Measurements from ENCODE around the gene LRMDA.

The LRMDA gene

DNA sequence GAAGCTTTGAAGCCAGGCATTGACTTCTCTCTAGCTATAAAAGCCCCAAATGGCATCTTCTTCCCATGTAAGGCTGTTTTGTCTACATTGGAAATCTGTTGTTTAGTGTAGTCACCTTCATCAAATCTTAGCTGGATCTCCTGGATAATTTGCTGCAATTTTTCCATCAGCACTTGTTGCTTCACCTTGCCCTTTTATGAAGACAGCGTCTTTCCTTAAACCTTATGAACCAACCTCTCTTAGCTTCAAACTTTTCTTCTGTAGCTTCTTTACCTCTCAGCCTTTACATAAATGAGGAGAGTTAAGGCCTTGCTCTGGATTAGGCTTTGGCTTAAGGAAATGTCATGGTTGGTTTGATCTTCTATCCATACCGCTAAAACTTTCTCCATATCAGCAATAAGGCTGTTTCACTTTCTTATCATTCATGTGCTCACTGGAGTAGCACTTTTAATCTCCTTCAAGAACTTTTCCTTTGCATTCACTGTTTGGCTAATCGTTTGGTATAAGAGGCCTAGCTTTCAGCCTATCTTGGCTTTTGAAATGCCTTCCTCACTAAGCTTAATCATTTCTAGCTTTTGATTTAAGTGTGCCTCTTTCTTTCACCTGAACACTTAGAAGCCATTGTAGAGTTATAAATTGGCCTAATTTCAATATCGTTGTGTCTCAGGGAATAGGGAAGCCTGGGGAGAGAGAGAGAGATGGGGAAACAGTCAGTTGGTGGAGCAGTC lies 803.2 kb downstream of the LRMDA start:
- H3K9me3 ChIP-seq: no peaks in the 10 kb centered on the region
- in situ Hi-C loops (cut with MboI; ENCODE audit: low sequenced_read_pairs): no loop called here
- no peak for DNase-seq (ENCODE audit: low spot score in 2 of 2)
- peaks cover 27% of the 10 kb centered on the region for H3K27me3 ChIP-seq (ENCODE audit: low read depth)
- peaks cover 6% of the 10 kb centered on the region for H3K4me1 ChIP-seq
- H3K36me3 ChIP-seq (replicated peaks): no peaks in the 10 kb centered on the region
- H3K4me3 ChIP-seq: no peak overlapping the region

GRCh38 chr10:76236356-76236755 lies 804.9 kb downstream of the LRMDA start:
- peaks cover 6% of the 10 kb centered on the region for H3K4me1 ChIP-seq
- no peaks in the 10 kb centered on the region for H3K36me3 ChIP-seq (replicated peaks)
- H3K4me3 ChIP-seq: no peak overlapping the region
- no peaks in the 10 kb centered on the region for H3K9me3 ChIP-seq
- peaks cover 27% of the 10 kb centered on the region for H3K27me3 ChIP-seq (ENCODE audit: low read depth)
- no peak for DNase-seq (ENCODE audit: low spot score in 2 of 2)
- in situ Hi-C loops (cut with MboI; ENCODE audit: low sequenced_read_pairs): no loop called here

GRCh38 chr10:76242956-76243355 lies 811.5 kb downstream of the LRMDA start:
- Histone ChIP-seq H3K4me1 (no peaks in the 10 kb centered on the region), H3K27me3 (ENCODE audit: low read depth) (no peaks in the 10 kb centered on the region), H3K36me3 (replicated peaks) (no peaks in the 10 kb centered on the region), H3K9me3 (no peaks in the 10 kb centered on the region), H3K4me3 (no peak overlapping the region)
- DNase-seq (ENCODE audit: low spot score in 2 of 2): no peak
- in situ Hi-C loops (cut with MboI; ENCODE audit: low sequenced_read_pairs): no loop called here

GRCh38 chr10:76244061-76244686 lies 812.8 kb downstream of the LRMDA start:
- H3K9me3 ChIP-seq: no peaks in the 10 kb centered on the region
- H3K4me1 ChIP-seq: no peaks in the 10 kb centered on the region
- in situ Hi-C loops (cut with MboI; ENCODE audit: low sequenced_read_pairs): no loop called here
- no peak overlapping the region for H3K4me3 ChIP-seq
- DNase-seq (ENCODE audit: low spot score in 2 of 2): no peak
- H3K36me3 ChIP-seq (replicated peaks): no peaks in the 10 kb centered on the region
- H3K27me3 ChIP-seq (ENCODE audit: low read depth): no peaks in the 10 kb centered on the region

DNA sequence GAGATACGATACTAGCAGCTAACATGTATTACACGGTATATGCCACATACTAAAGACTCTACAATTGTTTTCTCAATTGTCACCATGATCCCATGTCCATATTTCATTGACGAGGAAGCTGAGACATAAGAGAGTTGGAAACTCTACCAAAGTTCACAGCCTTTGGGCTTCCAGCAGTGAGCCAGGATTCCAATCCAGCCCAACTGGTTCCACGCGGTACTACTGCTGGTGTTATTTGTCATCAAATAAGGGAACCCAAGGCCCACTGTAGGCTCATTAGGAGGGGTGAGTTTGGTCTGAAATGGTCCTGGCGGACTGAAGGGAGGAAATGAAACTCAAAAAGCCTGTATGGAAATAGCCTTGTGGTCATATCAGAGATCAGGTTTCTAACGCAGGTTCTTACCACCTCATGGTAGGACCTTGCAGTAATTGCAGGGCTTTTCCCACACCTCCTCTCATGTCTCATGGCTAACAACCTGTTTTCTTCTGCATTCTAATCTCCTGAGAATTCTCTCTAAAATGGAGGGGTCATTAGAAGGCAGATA lies 814.6 kb downstream of the LRMDA start:
- Histone ChIP-seq H3K4me3 (no peak overlapping the region), H3K36me3 (replicated peaks) (no peaks in the 10 kb centered on the region), H3K4me1 (no peaks in the 10 kb centered on the region), H3K9me3 (no peaks in the 10 kb centered on the region), H3K27me3 (ENCODE audit: low read depth) (no peaks in the 10 kb centered on the region)
- in situ Hi-C loops (cut with MboI; ENCODE audit: low sequenced_read_pairs): no loop called here
- DNase-seq (ENCODE audit: low spot score in 2 of 2): no peak

DNA sequence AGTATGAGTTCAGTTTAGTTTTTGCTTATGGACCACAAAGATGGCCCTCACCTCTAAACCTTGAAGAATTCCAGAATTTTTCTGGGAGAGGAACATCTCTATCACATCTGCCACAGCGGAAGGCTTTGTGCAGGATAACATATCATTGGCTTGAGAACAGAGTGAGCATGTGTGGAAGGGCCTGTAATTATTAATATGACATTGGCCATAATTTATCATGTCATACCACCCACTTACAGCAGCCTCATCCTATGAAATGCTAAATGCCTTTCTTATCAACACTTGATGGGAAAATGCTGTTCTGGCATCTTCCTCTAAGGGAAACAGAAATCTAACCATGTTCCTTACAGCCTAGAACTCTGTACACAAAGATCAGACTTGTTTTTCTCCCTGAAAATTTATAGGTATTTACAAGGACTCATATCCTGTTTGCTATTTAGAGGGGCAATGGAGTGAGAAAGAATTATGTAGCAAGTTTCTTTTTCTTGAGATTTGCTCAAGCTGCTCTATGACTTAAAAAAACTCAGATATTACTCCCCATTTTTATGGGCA lies 817.3 kb downstream of the LRMDA start:
- H3K4me3 ChIP-seq: no peak overlapping the region
- in situ Hi-C loops (cut with MboI; ENCODE audit: low sequenced_read_pairs): no loop called here
- DNase-seq (ENCODE audit: low spot score in 2 of 2): no peak
- H3K27me3 ChIP-seq (ENCODE audit: low read depth): no peaks in the 10 kb centered on the region
- H3K36me3 ChIP-seq (replicated peaks): no peaks in the 10 kb centered on the region
- no peaks in the 10 kb centered on the region for H3K9me3 ChIP-seq
- no peaks in the 10 kb centered on the region for H3K4me1 ChIP-seq

DNA sequence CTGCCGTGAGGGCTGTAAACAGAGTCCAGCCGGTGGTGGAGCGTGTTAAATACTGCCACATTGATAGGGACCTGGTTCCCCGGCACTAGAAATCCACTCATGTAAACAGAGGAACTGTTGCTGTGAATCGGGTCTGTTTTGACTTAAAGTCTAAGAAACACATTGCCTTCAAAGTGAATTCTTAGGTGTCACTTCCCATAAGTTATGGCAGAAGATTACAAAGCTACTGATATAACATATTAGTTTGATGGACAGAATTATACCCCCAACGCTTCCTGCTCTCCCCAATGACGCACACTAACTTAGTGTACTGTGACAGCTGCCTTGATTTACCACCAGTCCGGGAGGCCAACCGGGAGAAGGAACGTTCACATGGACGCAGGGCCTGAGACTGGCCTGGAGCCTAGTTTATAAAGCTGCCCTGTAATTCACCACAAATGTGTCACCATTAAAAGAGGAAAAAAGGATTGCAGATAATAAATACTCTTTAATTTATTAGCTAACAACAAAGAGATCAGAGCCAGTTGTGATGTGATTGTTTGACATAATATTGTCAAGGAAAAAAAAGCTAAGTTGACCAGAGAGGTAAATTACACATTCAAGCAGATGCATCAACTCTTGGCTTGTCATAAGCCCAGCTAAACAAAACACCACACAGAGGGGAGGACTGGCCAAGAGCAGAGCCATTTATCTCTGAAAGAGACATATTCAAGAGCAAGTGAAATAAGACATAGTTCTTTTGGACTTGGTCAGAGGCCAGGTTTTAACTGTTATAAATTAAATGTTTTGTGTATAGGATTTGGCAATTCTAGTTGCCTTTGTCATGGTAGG lies 820.6 kb downstream of the LRMDA start:
- in situ Hi-C loops (cut with MboI; ENCODE audit: low sequenced_read_pairs): no loop called here
- no peak for DNase-seq (ENCODE audit: low spot score in 2 of 2)
- no peak overlapping the region for H3K4me3 ChIP-seq
- H3K9me3 ChIP-seq: no peaks in the 10 kb centered on the region
- H3K36me3 ChIP-seq (replicated peaks): no peaks in the 10 kb centered on the region
- no peaks in the 10 kb centered on the region for H3K4me1 ChIP-seq
- H3K27me3 ChIP-seq (ENCODE audit: low read depth): no peaks in the 10 kb centered on the region

DNA sequence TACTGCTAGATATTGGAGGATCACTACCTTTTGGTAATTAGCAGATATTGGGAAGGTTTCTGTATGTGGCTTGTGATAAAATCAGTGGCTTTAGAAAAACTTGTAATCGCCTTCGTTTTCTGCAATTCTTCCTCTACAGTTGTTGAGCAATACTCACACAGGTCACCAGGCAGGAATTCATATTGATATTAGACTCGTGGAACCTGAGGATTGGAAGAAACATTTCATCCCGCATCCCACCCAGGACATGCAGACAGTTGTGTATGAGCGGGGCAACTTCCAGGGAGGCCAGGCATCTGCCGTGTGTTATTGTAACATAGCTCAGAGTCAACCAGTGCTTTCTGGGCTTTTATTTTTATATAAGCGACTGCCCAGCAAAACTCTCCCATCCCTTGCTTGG lies 821.3 kb downstream of the LRMDA start:
- no peak for DNase-seq (ENCODE audit: low spot score in 2 of 2)
- Histone ChIP-seq H3K4me3 (no peak overlapping the region), H3K36me3 (replicated peaks) (no peaks in the 10 kb centered on the region), H3K27me3 (ENCODE audit: low read depth) (no peaks in the 10 kb centered on the region), H3K4me1 (no peaks in the 10 kb centered on the region), H3K9me3 (no peaks in the 10 kb centered on the region)
- in situ Hi-C loops (cut with MboI; ENCODE audit: low sequenced_read_pairs): no loop called here

DNA sequence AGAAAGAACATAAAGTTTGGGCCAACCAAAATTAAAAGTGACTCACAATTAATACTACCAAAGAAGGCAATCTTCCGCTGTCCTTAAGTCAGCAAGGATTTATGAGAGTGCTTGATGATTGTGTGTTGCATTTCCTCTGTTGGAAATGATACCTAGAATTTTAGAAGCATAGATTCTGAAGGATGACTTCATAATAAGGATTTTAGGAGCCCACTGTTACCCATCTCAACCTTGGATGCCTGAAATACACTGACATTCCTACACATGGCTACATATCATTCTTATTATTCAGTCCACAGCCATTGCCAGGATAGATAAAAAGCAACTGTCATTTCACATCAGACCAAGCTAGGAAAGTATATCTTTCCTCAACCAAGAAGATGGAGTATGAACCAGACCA lies 823.8 kb downstream of the LRMDA start:
- Histone ChIP-seq H3K9me3 (no peaks in the 10 kb centered on the region), H3K27me3 (ENCODE audit: low read depth) (no peaks in the 10 kb centered on the region), H3K4me3 (no peak overlapping the region), H3K36me3 (replicated peaks) (no peaks in the 10 kb centered on the region), H3K4me1 (no peaks in the 10 kb centered on the region)
- in situ Hi-C loops (cut with MboI; ENCODE audit: low sequenced_read_pairs): no loop called here
- DNase-seq (ENCODE audit: low spot score in 2 of 2): no peak

- H3K36me3 ChIP-seq (replicated peaks): no peaks in the 10 kb centered on the region
- in situ Hi-C loops (cut with MboI; ENCODE audit: low sequenced_read_pairs): no loop called here
These were observed 826.4 kb downstream of the LRMDA start for GRCh38 chr10:76257816-76258215.

DNA sequence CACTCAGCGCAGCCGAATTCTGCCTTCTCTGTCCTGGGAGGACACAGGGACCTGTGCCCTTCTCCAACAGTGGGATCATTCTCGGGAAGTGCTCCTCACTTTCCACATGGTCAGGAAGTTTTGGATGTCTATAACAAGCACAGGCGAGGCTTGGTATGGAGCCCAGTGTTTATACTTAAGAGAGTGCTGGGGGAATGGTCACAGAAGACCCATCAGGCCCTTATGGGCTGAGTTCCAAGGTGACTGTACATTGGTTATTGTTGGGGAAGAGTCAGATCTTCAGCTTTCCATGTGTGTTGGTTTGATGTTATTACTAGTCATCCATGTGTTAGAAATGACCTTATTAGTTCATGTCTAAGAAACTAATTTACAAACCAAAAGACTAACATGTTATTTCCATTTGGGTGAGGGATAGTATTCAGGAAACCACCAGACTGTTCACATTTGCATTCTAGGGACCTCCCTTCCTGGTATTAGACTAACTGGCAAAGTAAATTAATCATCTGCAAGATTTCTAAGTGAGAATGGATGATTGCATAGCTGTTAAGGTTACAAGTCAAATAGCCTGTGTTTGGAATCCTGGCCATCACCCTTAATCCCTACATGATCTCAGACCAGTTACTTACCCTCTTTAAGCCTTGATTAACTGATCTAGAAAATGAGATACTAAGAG lies 834.2 kb downstream of the LRMDA start:
- in situ Hi-C loops (cut with MboI; ENCODE audit: low sequenced_read_pairs): no loop called here
- no peaks in the 10 kb centered on the region for H3K27me3 ChIP-seq (ENCODE audit: low read depth)

More at GRCh38 chr10:76257816-76258215, 826.4 kb downstream of the LRMDA start:
- no peaks in the 10 kb centered on the region for H3K4me1 ChIP-seq
- no peaks in the 10 kb centered on the region for H3K27me3 ChIP-seq (ENCODE audit: low read depth)
- no peak overlapping the region for H3K4me3 ChIP-seq
- DNase-seq (ENCODE audit: low spot score in 2 of 2): no peak
- H3K9me3 ChIP-seq: no peaks in the 10 kb centered on the region

DNA sequence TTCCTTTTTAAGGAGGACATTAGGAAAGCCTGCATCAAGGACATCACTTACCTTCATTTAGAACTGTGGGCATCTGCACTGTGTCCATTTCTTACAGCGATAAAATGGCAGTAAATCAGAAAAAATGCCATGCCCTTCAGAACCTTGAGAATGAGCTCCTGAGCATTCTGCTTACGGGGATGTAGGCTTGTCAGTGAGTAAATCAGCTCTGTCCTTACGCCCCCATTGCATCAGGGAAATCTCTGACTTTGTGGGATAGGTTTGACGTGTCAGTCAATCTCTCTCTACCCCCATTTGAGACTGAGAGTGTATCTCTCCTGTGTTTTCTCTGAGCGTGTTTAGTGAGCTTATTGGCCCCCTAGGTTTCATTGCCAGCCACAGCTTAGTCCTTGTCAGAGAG lies 837.1 kb downstream of the LRMDA start:
- in situ Hi-C loops (cut with MboI; ENCODE audit: low sequenced_read_pairs): no loop called here
- Histone ChIP-seq H3K9me3 (no peaks in the 10 kb centered on the region), H3K4me1 (no peaks in the 10 kb centered on the region), H3K27me3 (ENCODE audit: low read depth) (no peaks in the 10 kb centered on the region), H3K36me3 (replicated peaks) (no peaks in the 10 kb centered on the region), H3K4me3 (no peak overlapping the region)
- DNase-seq (ENCODE audit: low spot score in 2 of 2): no peak

More for the DNA sequence above, 834.2 kb downstream of the LRMDA start:
- Histone ChIP-seq H3K9me3 (no peaks in the 10 kb centered on the region), H3K36me3 (replicated peaks) (no peaks in the 10 kb centered on the region), H3K4me1 (no peaks in the 10 kb centered on the region), H3K4me3 (no peak overlapping the region)
- no peak for DNase-seq (ENCODE audit: low spot score in 2 of 2)

DNA sequence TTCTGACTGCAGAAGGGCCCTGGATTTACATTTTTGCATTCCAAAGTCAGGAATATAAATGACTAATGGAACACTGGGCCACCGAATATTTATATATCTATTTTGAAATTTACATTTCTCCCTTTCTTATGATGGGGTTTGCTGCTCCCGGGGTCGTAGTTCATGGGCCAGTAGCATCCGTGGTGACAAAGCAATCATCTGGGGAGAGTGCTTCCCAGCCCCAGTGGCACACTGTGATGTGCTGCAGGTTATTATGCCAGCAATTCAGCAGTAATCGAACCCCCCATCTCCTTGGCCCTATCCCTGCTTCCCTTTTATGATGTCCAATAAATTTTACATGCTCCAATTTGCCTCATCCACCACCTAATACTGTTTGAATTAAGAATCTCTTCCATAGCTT lies 837.5 kb downstream of the LRMDA start:
- Histone ChIP-seq H3K4me1 (no peaks in the 10 kb centered on the region), H3K36me3 (replicated peaks) (no peaks in the 10 kb centered on the region), H3K9me3 (no peaks in the 10 kb centered on the region), H3K4me3 (no peak overlapping the region), H3K27me3 (ENCODE audit: low read depth) (no peaks in the 10 kb centered on the region)
- no peak for DNase-seq (ENCODE audit: low spot score in 2 of 2)
- in situ Hi-C loops (cut with MboI; ENCODE audit: low sequenced_read_pairs): no loop called here

Measured in HAP-1 (cell line).